Ishikawa (cell line): Measurements from ENCODE around the gene HAPSTR1.

Source experiments
- EP300 ChIP-seq: IDR thresholded peaks from 2 replicates; pipeline ENCODE4 v1.6.1; 2012; ENCODE audit warnings: borderline replicate concordance
- MAX ChIP-seq: IDR thresholded peaks from 2 replicates; pipeline ENCODE4 v1.6.1; 2012
- RAD21 ChIP-seq: IDR thresholded peaks from 2 replicates; pipeline ENCODE4 v1.6.1; 2012; ENCODE audit warnings: low read depth

GRCh38 chr16:9126609-9127008 is 35.2 kb downstream of the HAPSTR1 start:
- TF ChIP-seq RAD21 (no peak), MAX (no peak), EP300 (no peak)
